GM18867 (cell line): ENCODE data around the gene NUP98.

ENCODE experiments used
- ATAC-seq: cut with Tn5 transposase; IDR thresholded peaks from one replicate; pipeline ENCODE4 v1.9.1; 2021; ENCODE audit warnings: mild to moderate bottlenecking, moderate library complexity; ENCODE audit not compliant: unreplicated experiment

The NUP98 gene

GRCh38 chr11:3797329-3798090 lies at the start of gene NUP98:
Gene NUP98, minus strand, starts transcription at chr11:3797554. Its CDS starts 15,437 bp downstream, at chr11:3782117.
- peak; percentile 88 for ATAC-seq

DNA sequence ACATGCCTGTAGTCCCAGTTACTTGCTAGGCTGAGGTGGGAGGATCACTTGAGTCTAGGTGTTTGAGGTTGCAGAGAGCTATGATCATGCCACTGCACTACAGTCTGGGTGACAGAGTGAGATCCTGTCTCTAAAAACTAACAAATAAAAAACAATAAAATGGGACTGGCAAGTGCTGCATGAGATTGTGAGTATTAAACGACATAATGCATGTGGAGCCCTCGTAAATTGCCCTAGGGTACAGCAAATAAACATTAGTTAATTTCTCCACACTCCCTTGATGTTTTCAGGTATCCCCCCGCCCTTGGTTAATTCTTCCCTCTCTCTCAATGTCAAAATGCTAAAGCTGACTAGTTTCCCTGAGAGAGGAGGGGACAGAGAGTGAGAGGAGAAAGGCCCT lies 48.3 kb upstream of the NUP98 start:
- no peak for ATAC-seq

DNA sequence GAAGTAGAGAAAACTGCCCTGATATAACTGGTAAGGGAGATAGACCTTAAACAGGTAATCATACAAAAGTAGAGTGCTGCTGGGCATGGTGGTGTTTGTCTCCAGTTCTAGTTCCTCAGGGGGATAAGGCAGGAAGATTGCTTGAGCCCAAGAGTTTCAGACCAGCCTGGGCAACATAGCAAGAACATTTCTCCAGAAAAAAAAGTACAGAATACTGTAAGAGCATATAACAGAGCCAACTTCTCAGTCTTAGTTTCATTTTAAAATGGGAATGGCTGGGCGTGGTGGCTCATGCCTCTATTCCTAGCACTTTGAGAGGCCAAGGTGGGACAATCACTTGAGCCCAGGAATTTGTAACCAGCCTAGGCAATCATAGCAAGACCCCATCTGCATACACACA lies 47.9 kb upstream of the NUP98 start:
- ATAC-seq: no peak

GRCh38 chr11:3843326-3843725 lies 46.0 kb upstream of the NUP98 start:
- ATAC-seq: no peak

DNA sequence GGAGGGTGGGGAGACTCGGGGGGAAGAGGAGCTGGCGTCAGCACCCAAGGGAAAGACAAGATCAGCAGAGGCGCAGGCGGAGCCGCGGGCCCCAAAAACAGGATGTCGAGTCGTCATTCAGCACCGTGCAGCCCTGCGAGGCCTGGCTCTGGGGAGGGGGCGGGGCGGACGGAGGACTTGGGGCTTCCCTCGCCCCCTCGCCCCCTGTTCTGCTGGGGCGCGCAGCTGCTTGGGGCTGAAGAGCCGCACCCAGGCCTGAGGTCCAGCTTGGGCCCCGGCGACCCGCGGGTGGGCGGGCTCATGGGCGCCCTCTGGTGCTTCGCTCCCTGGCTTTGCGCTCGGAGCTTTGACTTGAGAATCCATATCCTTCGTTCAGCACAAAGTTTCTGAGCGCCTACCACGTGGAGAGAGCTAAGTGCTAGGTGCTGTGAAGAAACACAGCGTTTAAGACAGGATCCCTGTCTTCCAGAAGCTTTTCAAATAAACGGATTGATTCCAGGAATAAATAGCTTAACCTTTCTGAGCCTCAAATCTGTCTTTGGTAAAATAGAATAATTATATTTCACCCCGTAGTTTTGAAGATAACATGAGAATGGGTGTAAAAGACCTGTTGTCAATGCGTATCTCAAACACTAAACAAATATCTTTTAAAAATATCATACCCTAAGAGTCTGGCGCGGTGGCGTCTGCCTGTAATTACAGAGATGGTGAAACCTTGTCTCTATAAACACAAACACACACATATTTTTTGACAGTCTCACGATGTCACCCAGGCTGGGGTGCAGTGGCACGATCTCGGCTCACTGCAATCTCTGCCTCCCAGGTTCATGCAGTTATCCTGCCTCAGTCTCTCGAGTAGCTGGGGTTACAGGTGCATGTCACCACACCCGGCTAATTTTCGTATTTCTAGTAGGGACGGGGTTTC lies 44.3 kb upstream of the NUP98 start:
- peak; percentile 55 for ATAC-seq

DNA sequence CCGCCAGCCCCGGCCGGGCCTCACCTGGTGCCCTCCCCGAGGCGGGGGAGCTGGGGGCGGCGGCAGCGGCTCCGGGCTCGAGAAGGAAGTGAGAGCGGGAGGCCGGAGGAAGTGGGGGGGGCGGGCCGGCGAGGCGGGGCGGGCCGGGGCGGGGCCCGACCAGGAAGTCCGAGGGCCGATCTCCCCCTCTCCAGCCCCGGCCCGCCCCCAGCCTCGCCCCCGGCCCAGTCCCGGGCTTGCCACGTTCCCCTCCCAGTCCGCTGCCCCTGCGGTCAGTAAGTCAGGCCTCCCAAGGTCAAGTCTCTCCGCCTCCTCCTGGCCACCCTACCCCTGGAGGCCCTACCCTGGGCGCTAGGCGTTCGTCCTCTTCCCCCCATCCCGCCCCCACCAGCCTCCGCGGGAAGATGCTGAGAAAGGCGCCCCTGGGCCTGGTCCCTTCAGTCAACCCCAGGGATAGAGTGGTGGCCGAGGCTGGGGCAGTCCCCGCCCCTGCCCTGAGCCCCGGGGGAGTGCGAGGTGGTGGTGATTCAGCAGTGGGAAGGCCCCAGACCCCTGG lies 43.6 kb upstream of the NUP98 start, which contains the start of gene RHOG:
TSS of gene RHOG (minus strand) at position 90 of the 556 bp plus-strand sequence. CDS start 12,821 bp downstream, outside the sequence.
- peak; percentile 40 for ATAC-seq

DNA sequence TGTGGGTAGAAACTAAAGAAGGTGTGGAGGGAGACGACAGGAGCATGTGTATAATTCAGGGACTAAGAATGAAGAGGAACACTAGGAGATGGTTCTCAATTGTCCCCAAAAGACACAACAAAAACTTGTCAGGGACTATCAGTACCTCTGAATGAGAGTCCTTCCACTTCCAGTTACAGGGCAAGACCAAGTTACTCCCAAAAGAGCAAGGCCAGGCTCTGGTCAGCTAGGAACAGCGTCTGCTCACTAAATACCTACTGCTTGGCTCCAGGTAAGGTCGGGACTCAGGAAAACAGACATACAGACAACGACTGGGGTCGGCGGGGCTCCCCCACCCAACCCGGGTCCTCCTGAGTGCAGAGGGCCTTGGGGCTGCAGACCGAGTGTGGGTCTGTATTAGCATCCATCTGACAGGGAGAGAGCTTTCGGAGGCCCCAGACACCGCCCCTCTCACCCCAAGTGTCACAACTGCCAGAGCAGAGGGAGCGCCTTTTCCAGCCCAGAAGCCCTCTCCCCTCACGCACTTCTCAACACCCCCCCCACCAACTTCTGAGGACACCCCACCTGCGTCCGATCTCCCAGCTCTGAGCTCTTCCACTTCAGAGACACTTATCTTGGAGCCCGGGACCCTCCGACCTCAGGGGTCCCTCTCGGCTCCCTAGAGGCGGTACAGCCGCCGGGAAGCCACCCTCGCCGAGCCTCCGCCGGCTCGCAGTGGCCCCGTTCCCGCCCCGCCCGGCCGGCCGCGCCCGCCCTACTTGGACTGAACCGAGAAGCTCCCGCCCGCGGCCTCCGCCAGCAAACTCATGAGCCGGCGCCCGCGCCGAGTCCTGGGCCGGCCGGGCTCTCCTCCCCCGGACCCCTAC lies 42.9 kb upstream of the NUP98 start:
- ATAC-seq: no peak

DNA sequence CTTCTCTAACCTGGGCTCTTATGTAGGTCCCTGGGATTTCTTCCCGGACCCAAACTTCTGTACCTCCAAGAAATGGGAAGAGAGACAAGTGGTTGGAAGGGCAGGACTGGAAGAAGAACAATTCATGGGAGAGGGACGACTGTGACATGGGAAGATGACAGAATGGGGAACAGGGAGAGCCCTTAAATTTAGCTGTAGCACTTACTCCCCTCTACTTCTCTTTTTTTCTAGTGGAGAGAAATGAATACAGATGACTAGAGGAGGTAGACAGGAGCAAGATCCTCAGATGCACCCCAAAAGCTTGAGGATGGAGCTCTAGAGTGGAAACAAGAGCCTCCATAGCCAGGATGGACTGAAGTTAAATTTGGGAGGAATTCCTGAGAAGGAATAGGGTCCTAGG lies 41.1 kb upstream of the NUP98 start:
- no peak for ATAC-seq

GRCh38 chr11:3837793-3838192 lies 40.4 kb upstream of the NUP98 start:
- no peak for ATAC-seq

GRCh38 chr11:3836903-3837302 lies 39.5 kb upstream of the NUP98 start:
- no peak for ATAC-seq

GRCh38 chr11:3835751-3836150 lies 38.4 kb upstream of the NUP98 start:
- no peak for ATAC-seq

DNA sequence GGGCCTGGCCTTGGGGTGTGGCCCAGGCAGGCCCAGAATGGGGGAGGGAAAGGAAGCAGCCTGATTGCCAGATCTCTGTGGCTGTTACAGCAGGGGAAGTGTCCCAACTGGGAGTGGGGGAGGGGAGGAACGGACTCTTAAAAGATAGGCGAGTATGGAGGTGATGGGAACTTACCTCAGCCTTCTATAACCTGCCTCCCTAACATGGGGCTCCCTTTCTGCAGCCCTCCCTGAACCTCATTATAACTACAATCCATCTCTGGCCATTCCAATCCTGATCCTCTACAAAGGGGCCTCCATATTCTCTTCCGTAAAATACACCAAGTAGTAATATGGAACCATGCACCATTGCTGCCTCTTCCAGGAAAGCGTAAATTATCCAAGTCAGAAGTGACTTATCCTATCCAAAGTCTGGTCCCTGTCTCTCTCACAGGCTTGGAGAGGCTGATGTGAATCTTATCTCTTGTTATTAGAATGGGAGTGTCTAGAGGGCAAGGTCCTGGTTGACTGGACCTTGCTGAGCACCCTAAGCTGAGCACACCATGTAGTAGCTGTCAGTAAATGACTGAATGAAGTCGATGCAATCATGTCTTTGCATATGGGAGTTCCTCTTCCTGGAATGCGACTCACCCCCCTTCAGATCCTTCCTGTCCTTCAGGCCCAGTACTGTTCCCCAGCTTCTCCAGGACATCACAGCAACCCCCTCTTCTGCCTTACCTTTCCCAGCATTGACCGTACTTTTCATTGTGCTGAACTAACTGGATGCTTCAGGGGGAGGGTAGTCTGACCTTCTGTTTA lies 37.5 kb upstream of the NUP98 start:
- ATAC-seq: no peak

- no peak for ATAC-seq
Measured at GRCh38 chr11:3834349-3834663, 37.0 kb upstream of the NUP98 start.

DNA sequence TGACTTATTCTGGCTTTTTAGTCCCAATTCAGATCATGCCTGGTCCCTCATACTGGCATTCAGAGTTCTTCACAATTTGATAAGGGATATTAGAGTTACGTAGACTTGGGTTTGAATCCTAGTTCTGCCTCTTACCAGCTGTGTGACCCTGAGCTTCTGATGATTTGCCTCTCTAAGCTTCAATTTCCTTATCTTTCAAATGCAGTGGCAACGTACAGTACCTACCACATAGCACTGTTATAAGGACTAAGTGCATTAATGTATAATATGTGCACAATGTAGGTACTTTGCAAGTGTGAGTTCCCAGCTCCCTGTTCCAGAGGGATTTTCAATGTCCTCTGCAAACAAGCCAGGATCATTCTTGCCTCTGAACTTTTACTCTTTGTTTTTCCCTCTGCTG lies 36.1 kb upstream of the NUP98 start:
- no peak for ATAC-seq

DNA sequence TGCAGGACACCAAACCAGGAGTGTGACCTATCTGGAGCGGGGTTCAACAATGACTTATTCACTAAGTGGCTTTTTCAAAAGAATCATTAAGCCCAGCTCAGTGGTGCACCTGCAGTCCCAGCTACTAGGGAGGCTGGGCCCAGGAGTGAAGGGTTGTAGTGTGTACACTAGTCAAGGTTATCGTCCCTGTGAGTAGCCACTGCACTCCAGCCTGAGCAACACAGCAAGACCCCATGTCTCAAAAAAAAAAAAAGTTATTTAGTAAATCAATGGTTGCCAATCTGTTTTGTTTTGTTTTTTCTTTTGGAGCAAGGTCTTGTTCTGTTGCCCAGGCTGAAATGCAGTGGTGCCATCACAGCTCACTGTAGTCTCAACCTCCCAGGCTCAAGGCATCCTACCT lies 35.5 kb upstream of the NUP98 start:
- no peak for ATAC-seq

GRCh38 chr11:3831378-3832239 lies 34.3 kb upstream of the NUP98 start:
- ATAC-seq: no peak

GRCh38 chr11:3830730-3831129 lies 33.4 kb upstream of the NUP98 start:
- ATAC-seq: no peak

DNA sequence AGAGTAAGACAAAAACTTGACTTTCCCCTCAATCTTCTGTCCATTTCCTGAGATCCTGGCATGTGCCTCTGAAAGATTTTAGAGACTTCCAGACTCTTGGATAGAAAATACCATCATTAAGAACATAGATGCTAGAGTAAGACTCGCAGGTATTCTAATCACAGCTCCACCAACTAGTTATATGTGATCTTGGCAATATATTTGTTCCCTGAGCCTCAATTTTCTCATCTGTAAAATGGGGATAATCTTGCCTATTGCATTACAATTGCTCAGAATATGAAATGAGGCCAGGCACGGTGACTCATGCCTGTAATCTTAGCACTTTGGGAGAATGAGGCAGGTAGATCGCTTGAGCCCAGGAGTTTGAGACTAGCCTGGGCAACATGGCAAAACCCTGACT lies 32.7 kb upstream of the NUP98 start:
- ATAC-seq: no peak
